RCC 7860 (cell line): Measurements from ENCODE around the gene RNF151.

Experiments
- DNase-seq: peaks from one replicate; pipeline ENCODE4 v3.0.0-alpha.2; 2015; ENCODE audit warnings: low spot score
- FAIRE-seq: peaks from 2 replicates; lab custom pipeline; 2012; peaks lifted over from hg19 to GRCh38; lab: Jason Lieb, UNC

Gene RNF151

GRCh38 chr16:1991135-1991551, 24.5 kb downstream of the RNF151 start:
- FAIRE-seq: no peak
- no peak for DNase-seq

GRCh38 chr16:1991588-1991947, 24.9 kb downstream of the RNF151 start:
- no peak for DNase-seq
- FAIRE-seq: no peak

- DNase-seq (no peak), FAIRE-seq (no peak)
Measured at GRCh38 chr16:1991948-1992703, 25.5 kb downstream of the RNF151 start.

GRCh38 chr16:1992704-1993317, 26.2 kb downstream of the RNF151 start:
- no peak for FAIRE-seq
- no peak for DNase-seq

GRCh38 chr16:1993731-1994131, 27.1 kb downstream of the RNF151 start:
- DNase-seq (peak; percentile 67), FAIRE-seq (peak; percentile 68)

GRCh38 chr16:1997494-1998359, 31.1 kb downstream of the RNF151 start:
- DNase-seq (no peak), FAIRE-seq (no peak)

- DNase-seq (no peak), FAIRE-seq (no peak)
Measured at GRCh38 chr16:1998360-1998835, 31.7 kb downstream of the RNF151 start.

GRCh38 chr16:1998852-1999801, 32.5 kb downstream of the RNF151 start:
- DNase-seq (no peak), FAIRE-seq (no peak)

GRCh38 chr16:1999866-2000514, 33.3 kb downstream of the RNF151 start:
- FAIRE-seq (no peak), DNase-seq (no peak)

GRCh38 chr16:2001035-2001434, 34.4 kb downstream of the RNF151 start:
- DNase-seq: no peak
- no peak for FAIRE-seq

- DNase-seq (no peak), FAIRE-seq (no peak)
Measured at GRCh38 chr16:2001456-2002355, 35.0 kb downstream of the RNF151 start.

- DNase-seq: no peak
- no peak for FAIRE-seq
Measured at GRCh38 chr16:2002406-2003230, 36.0 kb downstream of the RNF151 start.

GRCh38 chr16:2003231-2003826, 36.7 kb downstream of the RNF151 start:
- FAIRE-seq (no peak), DNase-seq (no peak)

- DNase-seq: peak; percentile 72
- FAIRE-seq: peak; percentile 21
Measured at GRCh38 chr16:2003827-2004641, 37.4 kb downstream of the RNF151 start.

- DNase-seq (no peak), FAIRE-seq (no peak)
Measured at GRCh38 chr16:2004795-2005517, 38.3 kb downstream of the RNF151 start.

- DNase-seq (no peak), FAIRE-seq (no peak)
Measured at GRCh38 chr16:2005646-2006045, 39.0 kb downstream of the RNF151 start.
